SK-N-SH (cell line): ENCODE results near the gene TGM4. TPM values are rescaled to one million over a fixed set of nuclear protein-coding genes. Genes with fewer than 3 reads are reported as not detected.

Experiments
- CTCF ChIA-PET: fragments of 300-600, 350-600 bp; formaldehyde crosslinking; extraction: SDS; loops from one replicate; lab custom pipeline; 2021; lab: Yijun Ruan, JAX
- POLR2A ChIA-PET: fragments of 350-600 bp; sonication (Branson Sonifier 250); formaldehyde crosslinking; extraction: SDS; loops from one replicate; lab custom pipeline; 2020; ENCODE audit warnings: antibody characterized with exemption, inconsistent platforms; lab: Yijun Ruan, JAX
- DNase-seq: peaks from one replicate; pipeline ENCODE4 v3.0.0; 2012
- H2AFZ ChIP-seq: fragments of 200-600 bp; sonication (generic); 2 replicates; pipeline ENCODE4 v1.8.1; 2016; ENCODE audit warnings: antibody characterized with exemption, mild to moderate bottlenecking, low read depth
- H3F3A ChIP-seq: fragments of 200-600 bp; sonication (generic); replicated peaks from 2 replicates; pipeline ENCODE3; 2016; ENCODE audit warnings: antibody characterized with exemption, mild to moderate bottlenecking; ENCODE audit not compliant: insufficient read depth
- H3K27ac ChIP-seq, 2 experiments: fragments of 200-500 bp in 1 of 2; fragments of 200-600 bp in 1 of 2; sonication (Bioruptor generic) in 1 of 2; sonication (generic), shearing (Covaris generic) in 1 of 2; 2 replicates each; pipeline versions ENCODE4 v1.5.1 to v1.6.1; 2014 to 2016; ENCODE audit warnings: low read depth in 2 of 2, inconsistent platforms in 1 of 2, low read length in 1 of 2, mild to moderate bottlenecking in 1 of 2, mixed read lengths in 1 of 2
- H3K27me3 ChIP-seq: fragments of 200-600 bp; sonication (generic), shearing (Covaris generic); 2 replicates; pipeline ENCODE4 v1.6.1; 2016; ENCODE audit warnings: mixed run types; ENCODE audit not compliant: insufficient read depth
- H3K36me3 ChIP-seq, 2 experiments: fragments of 200-500 bp in 1 of 2; fragments of 200-600 bp in 1 of 2; sonication (Bioruptor generic) in 1 of 2; sonication (generic) in 1 of 2; replicated peaks in 1 of 2; 2 replicates each; pipeline versions ENCODE3 to v1.5.1; 2014 to 2016; ENCODE audit warnings: low read length in 1 of 2, mild to moderate bottlenecking in 1 of 2; ENCODE audit not compliant: insufficient read depth in 2 of 2, control insufficient read depth in 1 of 2
- H3K4me1 ChIP-seq, 2 experiments: fragments of 200-500 bp in 1 of 2; fragments of 200-600 bp in 1 of 2; sonication (Bioruptor generic) in 1 of 2; sonication (generic), shearing (Covaris generic) in 1 of 2; 2 replicates each; pipeline versions ENCODE4 v1.5.1 to v1.6.1; 2014 to 2016; ENCODE audit warnings: low read depth in 1 of 2, low read length in 1 of 2, mixed run types in 1 of 2; ENCODE audit not compliant: insufficient read depth in 2 of 2, control insufficient read depth in 1 of 2
- H3K4me2 ChIP-seq: fragments of 200-600 bp; sonication (generic), shearing (Covaris generic); 2 replicates; pipeline ENCODE4 v1.6.1; 2017; ENCODE audit warnings: mixed run types
- H3K4me3 ChIP-seq, 2 experiments: fragments of 200-500 bp in 1 of 2; fragments of 200-600 bp in 1 of 2; sonication (Bioruptor generic) in 1 of 2; sonication (generic), shearing (Covaris generic) in 1 of 2; 2 replicates each; pipeline versions ENCODE4 v1.5.1 to v1.8.1; 2014 to 2016; ENCODE audit warnings: low read depth in 2 of 2, inconsistent platforms in 1 of 2, low read length in 1 of 2, mild to moderate bottlenecking in 1 of 2, mixed read lengths in 1 of 2, moderate library complexity in 1 of 2
- H3K79me2 ChIP-seq: fragments of 200-600 bp; sonication (generic); 2 replicates; pipeline ENCODE4 v1.8.1; 2017; ENCODE audit warnings: mild to moderate bottlenecking; ENCODE audit not compliant: insufficient read depth
- H3K9ac ChIP-seq: fragments of 200-600 bp; sonication (generic); 2 replicates; pipeline ENCODE4 v1.6.1; 2017; ENCODE audit warnings: mixed run types
- H3K9me2 ChIP-seq: fragments of 200-600 bp; sonication (generic); 2 replicates; pipeline ENCODE4 v1.6.1; 2017; ENCODE audit warnings: mixed run types
- H3K9me3 ChIP-seq: fragments of 200-600 bp; sonication (generic); 2 replicates; pipeline ENCODE4 v1.6.1; 2017; ENCODE audit warnings: mixed run types, mild to moderate bottlenecking, moderate library complexity
- H4K20me1 ChIP-seq: fragments of 200-600 bp; sonication (generic); 2 replicates; pipeline ENCODE4 v1.6.1; 2017; ENCODE audit warnings: mild to moderate bottlenecking, mixed run types; ENCODE audit not compliant: insufficient read depth
- CHD2 ChIP-seq: fragments of 150-350 bp; IDR thresholded peaks from 2 replicates; pipeline ENCODE4 v1.6.1; 2018; ENCODE audit warnings: low read length; ENCODE audit not compliant: partially characterized antibody
- EP300 ChIP-seq, 2 experiments: IDR thresholded peaks; 2 replicates each; pipeline versions ENCODE4 v1.4.0 to v1.6.1; 2012; ENCODE audit warnings: borderline replicate concordance in 1 of 2, low read depth in 1 of 2, low read length in 1 of 2
- FOSL2 ChIP-seq: IDR thresholded peaks from 2 replicates; pipeline ENCODE4 v1.4.0; 2012; ENCODE audit warnings: low read depth, mild to moderate bottlenecking, moderate library complexity, borderline replicate concordance
- FOXJ3 ChIP-seq: sonication (generic); formaldehyde crosslinking; IDR thresholded peaks from 2 replicates; pipeline ENCODE4 v1.5.1; 2020; ENCODE audit warnings: mild to moderate bottlenecking, missing genetic modification reagents
- GATA2 ChIP-seq: sonication (generic); formaldehyde crosslinking; IDR thresholded peaks from 2 replicates; pipeline ENCODE4 v1.5.0; 2020; ENCODE audit warnings: mild to moderate bottlenecking, missing genetic modification reagents
- JUND ChIP-seq: IDR thresholded peaks from 2 replicates; pipeline ENCODE4 v1.4.0; 2012
- MEF2A ChIP-seq: IDR thresholded peaks from 2 replicates; pipeline ENCODE4 v1.4.0; 2012; ENCODE audit warnings: low read depth, borderline replicate concordance
- MXI1 ChIP-seq: IDR thresholded peaks from 2 replicates; pipeline ENCODE4 v1.6.1; 2012; ENCODE audit warnings: mild to moderate bottlenecking, low read depth, low read length, improper control_type of control experiment
- NFIC ChIP-seq: IDR thresholded peaks from 2 replicates; pipeline ENCODE4 v1.4.0; 2012; ENCODE audit warnings: borderline replicate concordance
- NRF1 ChIP-seq: IDR thresholded peaks from 2 replicates; pipeline ENCODE4 v1.6.1; 2012; ENCODE audit warnings: low read depth, mild to moderate bottlenecking, low read length
- PBX3 ChIP-seq: IDR thresholded peaks from 2 replicates; pipeline ENCODE4; 2012
- RAD21 ChIP-seq: IDR thresholded peaks from 2 replicates; pipeline ENCODE4 v1.6.1; 2012; ENCODE audit warnings: mild to moderate bottlenecking, low read length
- RCOR1 ChIP-seq: fragments of 150-350 bp; IDR thresholded peaks from 2 replicates; pipeline ENCODE4 v1.6.1; 2017; ENCODE audit warnings: antibody characterized with exemption, low read length
- RXRA ChIP-seq: IDR thresholded peaks from 2 replicates; pipeline ENCODE4 v1.4.0; 2012; ENCODE audit warnings: low read depth, mild to moderate bottlenecking, borderline replicate concordance
- SMC3 ChIP-seq: IDR thresholded peaks from 2 replicates; pipeline ENCODE4 v1.6.1; 2012; ENCODE audit warnings: low read depth, low read length, improper control_type of control experiment
- TAF1 ChIP-seq: IDR thresholded peaks from 2 replicates; pipeline ENCODE4 v1.6.1; 2012; ENCODE audit warnings: low read depth, mild to moderate bottlenecking, low read length, moderate library complexity, borderline replicate concordance
- TEAD4 ChIP-seq: IDR thresholded peaks from 2 replicates; pipeline ENCODE4 v1.4.0; 2012; ENCODE audit warnings: mild to moderate bottlenecking, borderline replicate concordance; ENCODE audit not compliant: insufficient read depth
- USF1 ChIP-seq: IDR thresholded peaks from 2 replicates; pipeline ENCODE4 v1.4.0; 2012; ENCODE audit warnings: low read depth, borderline replicate concordance
- USF2 ChIP-seq: fragments of 150-350 bp; IDR thresholded peaks from 2 replicates; pipeline ENCODE4 v1.6.1; 2017; ENCODE audit warnings: antibody characterized with exemption, low read length, low read depth, borderline replicate concordance
- YY1 ChIP-seq: IDR thresholded peaks from 2 replicates; pipeline ENCODE4 v1.4.0; 2012; ENCODE audit warnings: low read depth, mild to moderate bottlenecking
- WGBS: methylation state at CpG from one replicate; pipeline ENCODE4 v1.1.6; 2017; ENCODE audit warnings: low lambda C conversion rate; 5-methylcytosine and 5-hydroxymethylcytosine counted together
- polyA plus RNA-seq, 3 experiments: library from polyadenylated mRNA; depleted of rRNA; stranded (reverse); fragments of >200 nt; gene quantifications; 2 replicates each; pipeline ENCODE4 v1.2.3, GENCODE V29; 2012
- TF ChIP-seq, protein P1 (sequence below): IDR thresholded peaks from 2 replicates; pipeline ENCODE4 v1.4.0; 2012; ENCODE audit warnings: low read depth, borderline replicate concordance
- TF ChIP-seq, protein P2 (sequence below): IDR thresholded peaks from 2 replicates; pipeline ENCODE4 v1.6.1; 2012; ENCODE audit warnings: mild to moderate bottlenecking, low read depth, low read length, moderate library complexity
- TF ChIP-seq, protein P3 (sequence below): fragments of 200-600 bp; sonication (generic); IDR thresholded peaks from 2 replicates; pipeline ENCODE4 v1.6.1; 2017; ENCODE audit warnings: antibody characterized with exemption, mild to moderate bottlenecking, moderate library complexity

TGM4 gene
- polyA plus RNA-seq, 1 of the 3 experiments (the other 2 are of a cell fraction) = 0.12 TPM

DNA sequence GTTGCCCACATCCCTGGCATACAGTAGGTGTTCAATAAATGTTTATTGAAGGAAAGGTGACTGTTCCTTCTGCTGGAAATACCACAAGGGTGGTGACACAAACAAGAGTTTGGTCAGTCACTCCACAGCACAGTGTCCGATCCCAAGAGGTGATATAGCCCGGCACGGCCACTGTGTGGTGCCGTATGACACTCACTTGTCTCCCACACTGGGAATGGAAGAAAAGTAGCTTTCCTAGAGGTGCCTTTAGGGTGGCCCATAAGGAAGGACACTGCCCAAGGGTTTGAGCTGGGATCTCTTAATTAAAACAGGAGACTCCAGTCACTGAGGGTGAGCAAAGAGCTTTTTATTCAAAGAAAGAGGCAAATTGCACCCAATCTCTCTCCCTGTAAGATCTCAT is 40.5 kb downstream of the TGM4 start:
- no peaks in the 10 kb centered on the region for H3F3A ChIP-seq
- no peak overlapping the region for H3K27ac ChIP-seq
- no peaks in the 10 kb centered on the region for H3K9me3 ChIP-seq
- H4K20me1 ChIP-seq = no peaks in the 10 kb centered on the region
- H3K4me1 ChIP-seq = peaks cover 0 to 7% of the 10 kb centered on the region in 2 experiments; a peak in 1 of 4 replicates
- DNase-seq = peak; percentile 45
- TF ChIP-seq SMC3 (peak; percentile 29; the same call in 1 of the 2 replicates), NFIC (no peak), EP300 (IDR thresholded peaks at IDR 0.05; ENCODE audit: borderline replicate concordance in 1 of 2, low read depth in 1 of 2, low read length in 1 of 2) (no peak), PBX3 (no peak), MEF2A (no peak), FOSL2 (no peak), USF2 (no peak), JUND (no peak), YY1 (no peak), RAD21 (peak; percentile 51), RCOR1 (no peak), RXRA (no peak), GATA2 (CRISPR knock-in tag) (no peak), USF1 (no peak), NRF1 (no peak), TEAD4 (no peak), FOXJ3 (no peak), CHD2 (no peak), TAF1 (no peak), MXI1 (no peak)
- TF ChIP-seq, protein P1, sequence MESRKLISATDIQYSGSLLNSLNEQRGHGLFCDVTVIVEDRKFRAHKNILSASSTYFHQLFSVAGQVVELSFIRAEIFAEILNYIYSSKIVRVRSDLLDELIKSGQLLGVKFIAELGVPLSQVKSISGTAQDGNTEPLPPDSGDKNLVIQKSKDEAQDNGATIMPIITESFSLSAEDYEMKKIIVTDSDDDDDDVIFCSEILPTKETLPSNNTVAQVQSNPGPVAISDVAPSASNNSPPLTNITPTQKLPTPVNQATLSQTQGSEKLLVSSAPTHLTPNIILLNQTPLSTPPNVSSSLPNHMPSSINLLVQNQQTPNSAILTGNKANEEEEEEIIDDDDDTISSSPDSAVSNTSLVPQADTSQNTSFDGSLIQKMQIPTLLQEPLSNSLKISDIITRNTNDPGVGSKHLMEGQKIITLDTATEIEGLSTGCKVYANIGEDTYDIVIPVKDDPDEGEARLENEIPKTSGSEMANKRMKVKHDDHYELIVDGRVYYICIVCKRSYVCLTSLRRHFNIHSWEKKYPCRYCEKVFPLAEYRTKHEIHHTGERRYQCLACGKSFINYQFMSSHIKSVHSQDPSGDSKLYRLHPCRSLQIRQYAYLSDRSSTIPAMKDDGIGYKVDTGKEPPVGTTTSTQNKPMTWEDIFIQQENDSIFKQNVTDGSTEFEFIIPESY = no peak
- TF ChIP-seq, protein P2, sequence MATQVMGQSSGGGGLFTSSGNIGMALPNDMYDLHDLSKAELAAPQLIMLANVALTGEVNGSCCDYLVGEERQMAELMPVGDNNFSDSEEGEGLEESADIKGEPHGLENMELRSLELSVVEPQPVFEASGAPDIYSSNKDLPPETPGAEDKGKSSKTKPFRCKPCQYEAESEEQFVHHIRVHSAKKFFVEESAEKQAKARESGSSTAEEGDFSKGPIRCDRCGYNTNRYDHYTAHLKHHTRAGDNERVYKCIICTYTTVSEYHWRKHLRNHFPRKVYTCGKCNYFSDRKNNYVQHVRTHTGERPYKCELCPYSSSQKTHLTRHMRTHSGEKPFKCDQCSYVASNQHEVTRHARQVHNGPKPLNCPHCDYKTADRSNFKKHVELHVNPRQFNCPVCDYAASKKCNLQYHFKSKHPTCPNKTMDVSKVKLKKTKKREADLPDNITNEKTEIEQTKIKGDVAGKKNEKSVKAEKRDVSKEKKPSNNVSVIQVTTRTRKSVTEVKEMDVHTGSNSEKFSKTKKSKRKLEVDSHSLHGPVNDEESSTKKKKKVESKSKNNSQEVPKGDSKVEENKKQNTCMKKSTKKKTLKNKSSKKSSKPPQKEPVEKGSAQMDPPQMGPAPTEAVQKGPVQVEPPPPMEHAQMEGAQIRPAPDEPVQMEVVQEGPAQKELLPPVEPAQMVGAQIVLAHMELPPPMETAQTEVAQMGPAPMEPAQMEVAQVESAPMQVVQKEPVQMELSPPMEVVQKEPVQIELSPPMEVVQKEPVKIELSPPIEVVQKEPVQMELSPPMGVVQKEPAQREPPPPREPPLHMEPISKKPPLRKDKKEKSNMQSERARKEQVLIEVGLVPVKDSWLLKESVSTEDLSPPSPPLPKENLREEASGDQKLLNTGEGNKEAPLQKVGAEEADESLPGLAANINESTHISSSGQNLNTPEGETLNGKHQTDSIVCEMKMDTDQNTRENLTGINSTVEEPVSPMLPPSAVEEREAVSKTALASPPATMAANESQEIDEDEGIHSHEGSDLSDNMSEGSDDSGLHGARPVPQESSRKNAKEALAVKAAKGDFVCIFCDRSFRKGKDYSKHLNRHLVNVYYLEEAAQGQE = no peak
- TF ChIP-seq, protein P3, sequence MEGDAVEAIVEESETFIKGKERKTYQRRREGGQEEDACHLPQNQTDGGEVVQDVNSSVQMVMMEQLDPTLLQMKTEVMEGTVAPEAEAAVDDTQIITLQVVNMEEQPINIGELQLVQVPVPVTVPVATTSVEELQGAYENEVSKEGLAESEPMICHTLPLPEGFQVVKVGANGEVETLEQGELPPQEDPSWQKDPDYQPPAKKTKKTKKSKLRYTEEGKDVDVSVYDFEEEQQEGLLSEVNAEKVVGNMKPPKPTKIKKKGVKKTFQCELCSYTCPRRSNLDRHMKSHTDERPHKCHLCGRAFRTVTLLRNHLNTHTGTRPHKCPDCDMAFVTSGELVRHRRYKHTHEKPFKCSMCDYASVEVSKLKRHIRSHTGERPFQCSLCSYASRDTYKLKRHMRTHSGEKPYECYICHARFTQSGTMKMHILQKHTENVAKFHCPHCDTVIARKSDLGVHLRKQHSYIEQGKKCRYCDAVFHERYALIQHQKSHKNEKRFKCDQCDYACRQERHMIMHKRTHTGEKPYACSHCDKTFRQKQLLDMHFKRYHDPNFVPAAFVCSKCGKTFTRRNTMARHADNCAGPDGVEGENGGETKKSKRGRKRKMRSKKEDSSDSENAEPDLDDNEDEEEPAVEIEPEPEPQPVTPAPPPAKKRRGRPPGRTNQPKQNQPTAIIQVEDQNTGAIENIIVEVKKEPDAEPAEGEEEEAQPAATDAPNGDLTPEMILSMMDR = peak; percentile 31
- H3K27me3 ChIP-seq = no peaks in the 10 kb centered on the region
- H2AFZ ChIP-seq = no peak overlapping the region
- H3K4me2 ChIP-seq = no peak overlapping the region
- H3K9ac ChIP-seq = no peak overlapping the region
- CTCF ChIA-PET = interaction anchor here (0.6 to 4.2 kb wide), 19 partner anchors 9 to 462 kb away, joined by 3 to 50 read pairs (median 4); partner anchors contain the start of genes EXOSC7, ZDHHC3 and ZNF501
- H3K79me2 ChIP-seq = no peaks in the 10 kb centered on the region
- H3K4me3 ChIP-seq = no peak overlapping the region
- H3K9me2 ChIP-seq = no peaks in the 10 kb centered on the region
- 84% methylated on average over 4 of the region's 4 CpGs for WGBS
- H3K36me3 ChIP-seq = peaks cover 0 to 6% of the 10 kb centered on the region in 2 experiments
- POLR2A ChIA-PET = no interaction called here
